NOMO-1 treated with dmso at 0.1 percent for 144 hours (cell line): ENCODE measurements around the gene RAB36.
A peak's percentile ranks its signal among the peaks of the same experiment; 100 is the strongest.

Source experiments
- DNase-seq: peaks from one replicate; lab custom pipeline; 2025; ENCODE audit not compliant: unreplicated experiment; lab: John Stamatoyannopoulos, UW

Gene RAB36, protein sequence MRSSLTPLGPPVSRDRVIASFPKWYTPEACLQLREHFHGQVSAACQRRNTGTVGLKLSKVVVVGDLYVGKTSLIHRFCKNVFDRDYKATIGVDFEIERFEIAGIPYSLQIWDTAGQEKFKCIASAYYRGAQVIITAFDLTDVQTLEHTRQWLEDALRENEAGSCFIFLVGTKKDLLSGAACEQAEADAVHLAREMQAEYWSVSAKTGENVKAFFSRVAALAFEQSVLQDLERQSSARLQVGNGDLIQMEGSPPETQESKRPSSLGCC

DNA sequence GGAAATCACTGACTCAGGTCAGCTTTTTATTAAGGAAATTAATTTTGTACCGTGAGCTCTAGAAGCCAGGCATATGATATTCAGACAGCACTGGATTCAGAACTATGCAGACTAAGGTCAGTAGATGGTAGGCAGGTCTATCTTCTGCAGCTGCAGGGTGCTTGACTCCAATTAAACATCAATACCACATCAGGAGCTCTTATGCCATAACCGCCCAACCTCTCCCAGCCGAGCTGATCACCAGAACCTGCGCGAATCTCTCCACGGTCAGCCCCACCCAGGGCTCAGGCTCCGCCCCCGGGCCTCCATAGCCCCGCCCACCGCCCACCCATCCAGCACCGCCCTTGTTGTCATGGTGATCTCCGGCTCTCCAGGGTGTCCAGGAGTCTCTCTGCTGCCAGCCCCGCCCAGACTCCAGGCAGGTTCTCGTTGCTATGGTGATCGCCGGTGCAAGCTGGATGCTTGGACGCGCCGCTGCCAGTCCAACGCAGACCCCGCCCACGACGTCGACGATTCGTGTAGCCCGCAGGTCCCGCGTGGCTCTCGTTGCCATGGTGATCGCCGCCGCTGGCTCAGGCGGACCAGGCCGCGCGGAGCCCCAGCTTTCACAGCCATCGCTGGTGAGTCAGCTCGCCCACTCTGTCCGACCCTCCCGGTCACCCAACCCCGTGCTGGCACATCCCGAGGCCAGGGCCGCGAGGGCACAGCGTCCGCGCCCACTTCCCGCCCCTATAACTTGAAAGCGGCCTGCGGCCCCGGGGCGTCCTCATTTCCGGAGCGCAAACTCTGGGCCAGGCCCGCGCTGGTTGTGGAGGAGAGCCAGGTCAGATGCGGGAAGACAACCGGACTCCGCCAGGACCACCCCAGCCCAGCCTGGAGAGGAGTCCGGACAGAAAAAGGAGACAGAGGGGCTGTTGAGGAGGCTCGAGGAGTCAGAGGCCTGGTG lies at the start of gene RAB36:
TSS of gene RAB36 (plus strand) at position 546 of the 946 bp plus-strand sequence. CDS start 1,140 bp downstream, outside the sequence.
- peak; percentile 58 for DNase-seq

- DNase-seq: no peak
Measured at GRCh38 chr22:23095733-23096342, 49.4 kb upstream of the RAB36 start.

- DNase-seq: no peak
Measured at GRCh38 chr22:23097412-23098229, 47.7 kb upstream of the RAB36 start.

DNA sequence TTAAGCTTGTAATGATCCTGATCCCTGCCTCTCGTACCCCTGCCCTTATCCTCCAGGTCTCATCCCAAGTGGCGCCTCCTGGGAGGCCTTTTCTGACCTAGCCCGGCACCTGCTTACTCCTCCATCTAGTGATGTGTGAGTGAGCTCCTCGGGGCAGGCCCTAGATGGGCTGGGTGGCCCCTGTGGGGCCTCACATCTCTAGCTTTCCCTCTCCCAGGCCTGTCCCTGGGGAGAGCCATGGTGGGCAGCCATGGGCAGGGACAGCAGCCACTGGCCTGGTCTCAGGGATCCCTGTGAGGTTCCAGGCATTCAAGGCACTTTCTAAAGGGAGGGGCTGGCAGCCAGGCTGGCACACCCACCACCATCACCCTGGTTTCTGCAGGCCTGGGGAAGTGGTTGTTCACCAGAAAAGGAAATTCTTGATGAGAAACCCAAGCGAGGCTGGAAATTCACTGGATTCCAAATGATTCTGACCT lies 47.0 kb upstream of the RAB36 start:
- no peak for DNase-seq

DNA sequence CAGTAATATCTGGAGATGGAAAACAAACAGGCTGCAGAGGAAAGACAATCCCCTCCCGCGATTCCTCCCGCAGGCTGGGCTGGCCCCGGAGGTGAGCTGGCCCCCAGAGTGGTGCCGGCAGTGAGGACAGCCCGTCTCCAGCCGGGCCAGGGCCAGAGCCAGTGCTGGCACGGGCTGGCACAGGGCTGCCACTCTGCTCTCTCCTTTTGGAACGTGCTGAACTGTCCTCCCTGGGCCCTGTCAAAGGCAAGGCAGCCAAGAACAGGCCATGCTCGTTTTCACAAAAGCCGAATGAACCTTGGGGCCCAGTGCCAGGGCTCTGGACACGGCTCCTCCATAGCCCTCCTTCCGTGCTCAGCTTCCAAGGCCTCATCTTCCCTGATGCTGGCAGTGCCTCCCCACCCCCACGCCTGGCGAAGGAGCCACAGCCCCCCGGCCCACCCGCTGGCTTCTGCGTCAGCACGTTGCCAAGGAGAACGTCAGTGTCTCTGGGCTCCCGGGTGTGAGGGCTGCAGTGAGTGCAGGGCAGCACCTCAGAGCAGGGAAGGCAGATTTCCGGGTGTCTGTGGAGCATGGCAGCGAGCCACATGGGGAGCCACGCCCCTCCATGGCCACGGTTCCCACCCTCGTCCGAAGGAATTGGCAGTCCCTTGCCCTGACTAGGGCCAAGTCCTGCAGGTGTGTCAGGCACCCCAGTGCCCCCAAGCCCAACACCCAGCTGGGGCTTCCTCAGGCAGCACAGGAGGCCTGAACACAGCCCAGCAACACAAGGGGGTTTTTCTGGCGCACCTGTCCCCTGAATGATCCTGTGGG lies 46.4 kb upstream of the RAB36 start:
- DNase-seq: no peak

GRCh38 chr22:23099531-23099804 lies 45.8 kb upstream of the RAB36 start:
- DNase-seq: no peak

GRCh38 chr22:23100124-23100801 lies 45.0 kb upstream of the RAB36 start:
- no peak for DNase-seq

GRCh38 chr22:23101524-23101923 lies 43.8 kb upstream of the RAB36 start:
- no peak for DNase-seq

DNA sequence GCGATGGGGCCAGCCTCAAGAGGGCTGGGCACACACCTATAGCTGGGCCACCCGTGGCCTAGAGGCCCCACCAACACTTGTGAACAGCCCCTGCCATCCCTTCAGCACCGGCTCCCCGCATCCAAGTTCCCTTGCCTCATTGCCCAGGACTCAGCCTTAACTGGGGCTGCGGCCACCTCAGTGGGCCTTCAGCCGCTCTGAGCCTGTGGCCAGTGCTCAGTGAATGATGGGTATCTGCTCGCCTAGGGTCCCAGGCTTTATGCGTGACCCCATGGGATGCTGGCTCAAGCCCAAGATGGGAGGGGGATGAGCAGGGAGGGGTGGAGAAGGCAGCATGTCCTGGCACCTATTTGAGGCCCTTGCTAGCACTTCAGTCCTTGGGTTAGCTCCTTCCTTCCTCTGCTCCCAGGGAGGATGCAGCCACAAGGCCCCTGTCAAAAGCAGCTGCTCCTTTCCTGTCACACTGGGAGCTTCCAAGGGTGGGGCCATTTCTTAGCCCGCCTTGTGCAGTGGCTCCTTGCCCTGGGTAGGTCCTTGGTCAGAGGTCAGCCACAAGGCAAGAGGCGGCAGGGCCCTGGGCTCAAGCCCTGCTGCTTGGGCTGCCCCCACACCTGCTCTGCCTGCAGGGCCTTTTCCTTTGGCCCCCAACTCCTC lies 43.1 kb upstream of the RAB36 start:
- no peak for DNase-seq

- no peak for DNase-seq
Measured at GRCh38 chr22:23102776-23103175, 42.5 kb upstream of the RAB36 start.

GRCh38 chr22:23103199-23103954 lies 41.9 kb upstream of the RAB36 start:
- no peak for DNase-seq

GRCh38 chr22:23104187-23104971 lies 40.9 kb upstream of the RAB36 start:
- DNase-seq: no peak

DNA sequence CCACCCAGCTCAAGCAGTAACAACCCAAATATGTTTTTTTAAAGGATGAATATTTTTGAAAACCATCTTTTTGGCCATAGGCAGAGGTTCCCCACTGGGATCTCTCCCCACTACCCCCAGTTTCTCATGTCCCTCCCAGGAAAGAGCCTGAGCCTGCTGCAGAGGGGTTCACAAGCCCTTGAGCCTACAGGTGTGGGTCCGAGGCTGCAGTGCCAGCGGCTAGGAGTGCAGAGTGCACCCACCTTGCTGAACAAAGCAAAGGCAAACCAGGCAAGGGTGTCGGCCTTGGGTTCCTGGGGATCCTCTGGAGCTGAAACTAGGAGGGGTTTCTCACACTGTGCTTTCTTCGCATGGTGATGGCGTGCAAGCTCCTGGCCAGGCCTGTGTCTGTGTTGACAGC lies 40.0 kb upstream of the RAB36 start:
- no peak for DNase-seq

- DNase-seq: no peak
Measured at GRCh38 chr22:23105919-23106318, 39.4 kb upstream of the RAB36 start.

GRCh38 chr22:23106344-23106743 lies 38.9 kb upstream of the RAB36 start:
- DNase-seq: no peak

DNA sequence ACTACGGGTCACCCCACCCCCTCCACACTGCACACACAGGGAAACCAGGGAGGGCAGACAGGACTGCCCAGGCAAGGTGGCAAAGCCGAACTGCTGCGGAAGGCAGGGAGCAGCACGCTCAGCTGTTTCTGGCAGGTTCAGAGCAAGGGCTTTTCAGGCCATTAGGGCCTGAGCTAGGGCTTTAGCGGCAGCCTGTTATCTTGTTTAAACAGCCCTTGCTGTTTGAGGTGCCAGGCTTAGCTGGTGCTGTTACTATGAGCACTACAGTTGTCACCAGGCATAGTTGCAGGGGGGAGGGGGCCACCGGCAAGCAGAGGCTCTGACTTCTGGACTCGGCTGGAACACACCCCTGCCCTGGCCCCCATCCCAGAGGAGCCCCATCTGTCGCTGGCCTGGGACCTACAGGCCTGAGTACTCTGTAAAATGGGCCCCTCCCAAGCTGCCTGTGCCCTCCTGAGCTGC lies 38.3 kb upstream of the RAB36 start:
- DNase-seq: no peak

GRCh38 chr22:23107487-23108248 lies 37.6 kb upstream of the RAB36 start:
- no peak for DNase-seq
